ENCODE data around the gene IP6K1.
"Not testable (repeated sequence)": the region's sequence is repeated elsewhere in the genome, so short reads cannot be mapped to it uniquely, and the experiment has no call there.

The IP6K1 gene

DNA sequence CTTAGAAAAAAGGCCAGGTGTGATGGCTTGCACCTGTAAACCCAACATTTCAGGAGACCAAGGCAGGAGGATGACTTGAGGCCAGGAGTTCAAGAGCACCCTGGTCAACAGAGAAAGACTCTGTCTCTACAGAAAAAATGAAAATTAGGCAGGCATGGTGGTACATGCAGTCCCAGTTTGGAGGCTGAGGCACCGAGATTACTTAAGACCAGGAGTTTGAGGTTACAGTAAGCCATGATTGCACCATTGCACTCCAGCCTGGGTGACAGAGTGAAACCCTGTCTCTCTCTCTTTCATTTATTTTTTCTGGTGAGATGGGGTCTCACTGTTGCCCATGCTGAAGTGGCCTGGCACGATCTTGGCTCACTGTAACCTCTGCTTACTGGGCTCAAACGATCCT, 24.7 kb downstream of the IP6K1 start:
- no peak overlapping the region for H3K9ac ChIP-seq (ENCODE audit: low read depth, low read length)
- 0 out of 2 replicates have a peak, but pooled peaks cover 3% of the 10 kb centered on the region for H3K4me1 ChIP-seq (ENCODE audit: insufficient read depth, low read length)
- no peaks in the 10 kb centered on the region for H3K9me3 ChIP-seq (ENCODE audit: control insufficient read depth, insufficient read depth, low read length)
- no peaks in the 10 kb centered on the region for H3K36me3 ChIP-seq (ENCODE audit: insufficient read depth, low read length)

DNA sequence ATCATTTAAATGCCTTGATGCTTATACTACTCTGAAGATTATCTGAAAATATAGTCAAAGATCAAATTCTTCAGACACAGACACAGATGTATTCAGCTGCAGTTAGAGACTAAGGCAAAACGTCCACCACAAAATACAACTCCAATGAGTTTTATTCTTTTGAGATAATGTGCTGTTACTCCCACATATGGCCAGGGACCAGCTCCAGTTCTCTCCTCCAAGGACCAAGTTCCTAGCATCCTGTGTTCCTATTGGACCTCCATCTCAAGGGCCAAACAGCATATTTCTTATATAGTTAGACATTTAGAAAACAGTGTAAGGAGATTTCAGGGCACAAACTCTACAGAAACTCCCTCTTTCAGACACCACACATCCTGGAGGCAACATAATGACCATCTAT, 27.1 kb downstream of the IP6K1 start:
- Histone ChIP-seq H3K9me3 (ENCODE audit: control insufficient read depth, insufficient read depth, low read length) (no peaks in the 10 kb centered on the region), H3K4me1 (ENCODE audit: insufficient read depth, low read length) (0 out of 2 replicates have a peak, but pooled peaks cover 3% of the 10 kb centered on the region), H3K36me3 (ENCODE audit: insufficient read depth, low read length) (no peaks in the 10 kb centered on the region), H3K9ac (ENCODE audit: low read depth, low read length) (no peak overlapping the region)

DNA sequence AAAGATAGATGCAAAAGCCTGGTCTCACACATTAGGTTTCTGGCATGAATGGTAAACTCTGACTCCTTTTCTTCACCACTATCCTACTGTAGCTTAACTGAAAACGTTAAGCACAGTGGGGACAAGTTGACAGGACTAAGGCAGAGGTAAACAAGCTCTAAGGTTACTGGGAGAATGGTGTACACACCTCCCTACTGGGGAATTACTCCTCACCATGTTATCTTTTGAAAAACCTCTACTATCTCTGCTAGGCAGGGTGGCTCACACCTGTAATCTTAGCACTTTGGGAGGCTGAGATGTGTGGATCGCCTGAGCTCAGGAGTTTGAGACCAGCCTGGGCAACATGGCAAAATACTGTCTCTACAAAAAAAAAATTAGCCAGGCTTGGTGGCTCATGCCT, 29.1 kb downstream of the IP6K1 start:
- no peaks in the 10 kb centered on the region for H3K9me3 ChIP-seq (ENCODE audit: control insufficient read depth, insufficient read depth, low read length)
- H3K36me3 ChIP-seq (ENCODE audit: insufficient read depth, low read length) = no peaks in the 10 kb centered on the region
- H3K4me1 ChIP-seq (ENCODE audit: insufficient read depth, low read length) = 0 out of 2 replicates have a peak, but pooled peaks cover 3% of the 10 kb centered on the region
- no peak overlapping the region for H3K9ac ChIP-seq (ENCODE audit: low read depth, low read length)

DNA sequence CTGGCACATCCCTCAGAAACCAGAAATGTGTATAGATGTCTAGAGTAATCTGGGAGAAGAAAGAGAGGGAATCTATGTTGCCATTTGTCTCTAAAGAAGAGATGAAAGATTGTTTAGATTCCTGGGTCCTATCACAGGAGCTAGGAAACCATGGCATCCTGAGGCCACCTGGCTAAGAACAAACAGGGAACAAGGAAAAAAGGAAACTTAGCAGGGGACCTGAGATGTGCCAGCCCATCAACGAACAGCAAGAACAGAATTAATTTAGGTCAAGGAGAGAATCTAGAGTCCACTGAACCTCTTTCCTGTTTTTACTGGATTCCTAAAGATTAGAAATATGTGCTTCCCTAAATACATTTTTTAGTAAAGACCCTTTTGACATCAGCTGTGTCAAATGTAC, 30.3 kb downstream of the IP6K1 start:
- Histone ChIP-seq H3K36me3 (ENCODE audit: insufficient read depth, low read length) (no peaks in the 10 kb centered on the region), H3K9ac (ENCODE audit: low read depth, low read length) (no peak overlapping the region), H3K4me1 (ENCODE audit: insufficient read depth, low read length) (0 out of 2 replicates have a peak, but pooled peaks cover 3% of the 10 kb centered on the region), H3K9me3 (ENCODE audit: control insufficient read depth, insufficient read depth, low read length) (no peaks in the 10 kb centered on the region)

DNA sequence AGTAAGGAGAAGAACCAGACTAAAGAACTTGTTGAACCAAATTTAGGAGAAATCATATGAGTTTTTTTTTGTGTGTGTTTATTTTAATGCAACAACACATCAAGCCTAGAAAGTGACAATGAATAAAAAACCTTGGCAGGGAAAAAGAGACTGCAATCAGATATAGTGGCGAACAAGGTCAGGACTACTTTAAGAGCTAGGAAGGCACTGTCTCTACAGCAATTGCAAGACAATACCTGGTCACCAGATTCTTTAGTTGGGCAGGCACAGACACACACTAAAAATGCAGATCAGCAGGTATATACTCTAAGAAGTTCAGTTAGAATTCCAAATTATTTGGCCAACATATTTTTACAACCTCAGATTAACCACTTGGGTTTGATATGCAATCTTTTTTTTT, 31.8 kb downstream of the IP6K1 start:
- no peaks in the 10 kb centered on the region for H3K36me3 ChIP-seq (ENCODE audit: insufficient read depth, low read length)
- H3K4me1 ChIP-seq (ENCODE audit: insufficient read depth, low read length) = 0 out of 2 replicates have a peak, but pooled peaks cover 3% of the 10 kb centered on the region
- H3K9me3 ChIP-seq (ENCODE audit: control insufficient read depth, insufficient read depth, low read length) = no peaks in the 10 kb centered on the region
- H3K9ac ChIP-seq (ENCODE audit: low read depth, low read length) = no peak overlapping the region

DNA sequence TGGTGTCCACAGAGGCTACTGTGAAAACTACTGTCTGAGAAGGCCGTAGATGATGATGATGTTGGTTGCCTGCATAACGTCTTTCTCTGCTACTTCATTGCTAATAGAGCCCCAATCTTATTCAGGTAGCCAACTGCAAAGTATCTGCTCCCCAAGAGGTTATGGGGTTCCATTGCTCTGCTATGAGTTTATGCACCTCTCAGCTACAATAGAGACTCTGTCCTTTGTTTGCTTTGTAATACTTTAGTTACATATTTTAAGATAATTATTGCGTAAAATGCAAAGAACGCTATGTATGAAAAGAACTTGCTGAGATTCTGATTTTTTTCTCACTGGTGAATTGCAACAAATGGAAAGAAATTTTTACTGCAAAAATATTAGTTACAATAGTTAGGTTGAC, 34.8 kb downstream of the IP6K1 start:
- H3K36me3 ChIP-seq (ENCODE audit: insufficient read depth, low read length) = no peaks in the 10 kb centered on the region
- H3K9ac ChIP-seq (ENCODE audit: low read depth, low read length) = no peak overlapping the region
- peaks cover 8% of the 10 kb centered on the region; the same call in 1 of the 2 replicates for H3K4me1 ChIP-seq (ENCODE audit: insufficient read depth, low read length)
- H3K9me3 ChIP-seq (ENCODE audit: control insufficient read depth, insufficient read depth, low read length) = no peaks in the 10 kb centered on the region

DNA sequence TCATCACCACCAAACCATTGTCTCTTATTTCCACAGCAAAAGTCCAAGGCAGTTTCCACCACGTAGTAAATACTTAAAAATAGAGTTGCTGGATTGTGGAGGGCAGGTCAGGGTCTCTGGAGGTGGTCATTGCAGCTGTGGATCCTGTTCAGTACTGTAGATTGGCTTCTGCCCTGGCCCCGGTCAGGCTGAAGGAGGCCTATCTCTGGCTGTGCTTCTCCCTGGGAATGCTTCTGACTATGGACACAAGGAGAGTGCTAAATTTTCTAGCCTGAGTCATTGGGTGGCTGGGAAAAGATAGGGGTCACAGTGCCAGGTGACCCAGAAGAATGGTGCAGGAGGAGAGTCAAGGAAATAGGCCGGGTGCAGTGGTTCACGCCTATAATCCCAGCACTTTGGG, 36.3 kb downstream of the IP6K1 start:
- no peak overlapping the region for H3K9ac ChIP-seq (ENCODE audit: low read depth, low read length)
- no peaks in the 10 kb centered on the region for H3K9me3 ChIP-seq (ENCODE audit: control insufficient read depth, insufficient read depth, low read length)
- peaks cover 8% of the 10 kb centered on the region; the same call in 1 of the 2 replicates for H3K4me1 ChIP-seq (ENCODE audit: insufficient read depth, low read length)
- no peaks in the 10 kb centered on the region for H3K36me3 ChIP-seq (ENCODE audit: insufficient read depth, low read length)

DNA sequence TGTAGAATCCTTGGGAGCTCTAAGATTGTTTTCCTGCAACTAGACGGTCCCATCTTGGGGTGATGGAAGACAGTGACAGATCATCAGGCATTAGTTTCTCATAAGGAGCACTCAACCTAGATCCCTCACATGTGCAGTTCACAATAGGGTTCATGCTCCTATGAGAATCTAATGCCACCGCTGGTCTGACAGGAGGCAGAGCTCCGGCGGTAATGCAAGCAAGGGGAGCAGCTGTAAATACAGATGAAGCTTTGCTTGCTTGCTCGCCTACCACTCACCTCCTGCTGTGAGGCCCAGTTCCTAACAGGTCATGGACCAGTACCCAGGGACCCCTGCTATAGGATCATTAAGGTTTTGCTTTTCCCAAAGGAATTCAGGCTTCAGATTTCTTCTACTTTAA, 37.5 kb downstream of the IP6K1 start:
- not testable (repeated sequence) for H3K9me3 ChIP-seq (ENCODE audit: control insufficient read depth, insufficient read depth, low read length); H3K9ac ChIP-seq (ENCODE audit: low read depth, low read length); H3K4me1 ChIP-seq (ENCODE audit: insufficient read depth, low read length); H3K36me3 ChIP-seq (ENCODE audit: insufficient read depth, low read length)

DNA sequence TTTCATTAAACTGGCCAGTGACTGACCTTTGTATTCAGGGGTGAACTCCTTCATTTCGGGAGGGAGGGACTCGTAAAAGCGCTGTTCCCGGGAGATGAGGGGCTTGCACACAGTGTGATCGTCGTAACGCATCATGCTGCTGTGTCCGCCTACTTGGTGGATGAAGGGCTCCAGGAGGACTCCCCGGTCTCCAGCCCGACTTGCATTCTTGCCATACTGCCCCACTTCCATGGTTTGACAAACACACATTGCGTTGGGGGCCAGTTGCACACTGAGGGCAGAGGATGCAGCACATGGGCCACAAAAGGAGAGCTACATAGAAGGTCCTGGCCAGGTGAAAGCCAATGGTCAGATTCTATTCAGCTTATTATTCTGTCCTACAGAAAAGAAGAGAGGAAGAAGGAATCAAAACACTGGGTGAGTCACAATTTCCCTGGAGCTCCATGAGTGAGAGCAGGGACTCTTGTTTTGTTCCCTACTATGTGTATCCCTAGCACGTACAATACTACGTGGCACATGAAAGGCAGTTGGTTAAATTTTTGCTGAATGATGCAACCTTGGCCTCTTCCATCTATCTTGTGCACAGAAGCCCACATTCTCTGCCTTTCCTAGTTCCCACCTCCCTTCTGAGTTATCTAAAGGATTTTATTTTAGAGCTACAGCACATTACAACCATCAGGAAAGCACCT, 38.4 kb downstream of the IP6K1 start:
- Histone ChIP-seq H3K9ac (ENCODE audit: low read depth, low read length) (no peak overlapping the region), H3K36me3 (ENCODE audit: insufficient read depth, low read length) (no peaks in the 10 kb centered on the region), H3K9me3 (ENCODE audit: control insufficient read depth, insufficient read depth, low read length) (no peaks in the 10 kb centered on the region), H3K4me1 (ENCODE audit: insufficient read depth, low read length) (peaks cover 8% of the 10 kb centered on the region; the same call in 1 of the 2 replicates)

DNA sequence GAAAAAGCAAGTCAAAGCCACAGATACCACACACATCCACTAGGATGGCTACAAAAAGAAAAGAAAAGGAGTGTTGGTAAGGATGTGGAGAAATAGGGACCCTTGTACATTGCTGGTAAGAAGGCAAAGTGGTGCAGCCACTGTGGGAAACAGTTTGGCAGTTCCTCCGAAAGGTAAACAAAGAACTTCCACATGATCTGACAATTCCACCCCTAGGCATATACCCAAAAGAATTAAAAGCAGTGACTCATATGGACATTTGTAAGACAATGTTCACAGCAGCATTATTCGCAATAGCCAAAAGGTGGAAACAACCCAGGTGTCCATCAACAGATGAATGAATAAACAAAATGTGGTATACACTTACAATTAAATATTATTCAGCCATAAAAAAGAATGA, 40.4 kb downstream of the IP6K1 start:
- Histone ChIP-seq H3K36me3 (ENCODE audit: insufficient read depth, low read length) (no peaks in the 10 kb centered on the region), H3K9ac (ENCODE audit: low read depth, low read length) (no peak overlapping the region), H3K4me1 (ENCODE audit: insufficient read depth, low read length) (peaks cover 8% of the 10 kb centered on the region; the same call in 1 of the 2 replicates), H3K9me3 (ENCODE audit: control insufficient read depth, insufficient read depth, low read length) (no peaks in the 10 kb centered on the region)

DNA sequence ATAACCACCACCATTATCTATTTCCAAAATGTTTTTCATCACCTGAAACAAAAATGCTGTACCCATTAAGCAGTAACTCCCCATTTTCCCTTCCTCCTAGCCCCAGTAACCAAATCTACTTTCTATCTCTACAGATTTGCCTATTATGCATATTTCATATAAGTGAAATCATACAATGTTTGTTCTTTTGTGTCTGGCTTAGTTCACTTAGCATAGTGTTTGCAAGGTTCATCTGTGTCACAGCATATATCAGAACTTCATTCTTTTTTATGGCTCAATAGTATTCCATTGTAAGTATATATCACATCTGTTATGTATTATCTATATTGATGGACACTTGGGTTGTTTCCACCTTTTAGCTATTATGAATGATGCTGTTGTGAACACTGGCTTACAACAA, 45.9 kb downstream of the IP6K1 start:
- no peaks in the 10 kb centered on the region for H3K4me1 ChIP-seq (ENCODE audit: insufficient read depth, low read length)
- no peak overlapping the region for H3K9ac ChIP-seq (ENCODE audit: low read depth, low read length)
- no peaks in the 10 kb centered on the region for H3K9me3 ChIP-seq (ENCODE audit: control insufficient read depth, insufficient read depth, low read length)
- H3K36me3 ChIP-seq (ENCODE audit: insufficient read depth, low read length) = peaks cover 10% of the 10 kb centered on the region; the same call in 1 of the 2 replicates

DNA sequence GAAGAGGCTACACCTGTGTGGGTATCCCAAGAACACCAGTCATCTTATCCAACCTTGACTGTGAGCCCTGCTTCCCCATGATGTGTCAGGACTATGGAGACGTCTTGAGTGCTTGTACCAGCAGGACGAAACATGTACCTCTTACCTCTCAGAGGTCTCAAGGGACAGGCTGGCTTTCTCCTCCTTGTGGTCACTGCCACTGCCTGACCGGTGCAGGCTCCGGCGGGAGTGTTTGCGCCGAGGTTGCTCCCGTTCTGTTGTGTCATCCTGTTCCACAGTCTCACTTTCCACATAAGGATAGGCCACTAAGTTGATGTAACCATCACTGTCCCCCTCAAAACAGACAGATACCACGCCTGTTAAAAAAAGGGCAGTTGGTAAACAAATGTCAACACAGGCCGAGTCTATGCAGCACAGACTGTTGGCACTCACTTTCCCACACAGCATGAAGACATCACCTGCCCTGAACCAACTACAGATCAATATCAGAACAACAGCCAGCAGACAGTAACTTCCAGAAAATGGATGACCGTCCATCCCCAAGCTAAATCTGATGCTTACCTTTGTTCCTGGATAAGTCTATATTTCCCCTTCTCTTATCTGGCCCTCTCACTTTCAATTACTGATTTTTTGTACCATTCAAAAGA, 48.2 kb downstream of the IP6K1 start:
- peaks cover 19% of the 10 kb centered on the region for H3K36me3 ChIP-seq (ENCODE audit: insufficient read depth, low read length)
- H3K4me1 ChIP-seq (ENCODE audit: insufficient read depth, low read length) = no peaks in the 10 kb centered on the region
- H3K9ac ChIP-seq (ENCODE audit: low read depth, low read length) = no peak overlapping the region
- H3K9me3 ChIP-seq (ENCODE audit: control insufficient read depth, insufficient read depth, low read length) = no peaks in the 10 kb centered on the region

DNA sequence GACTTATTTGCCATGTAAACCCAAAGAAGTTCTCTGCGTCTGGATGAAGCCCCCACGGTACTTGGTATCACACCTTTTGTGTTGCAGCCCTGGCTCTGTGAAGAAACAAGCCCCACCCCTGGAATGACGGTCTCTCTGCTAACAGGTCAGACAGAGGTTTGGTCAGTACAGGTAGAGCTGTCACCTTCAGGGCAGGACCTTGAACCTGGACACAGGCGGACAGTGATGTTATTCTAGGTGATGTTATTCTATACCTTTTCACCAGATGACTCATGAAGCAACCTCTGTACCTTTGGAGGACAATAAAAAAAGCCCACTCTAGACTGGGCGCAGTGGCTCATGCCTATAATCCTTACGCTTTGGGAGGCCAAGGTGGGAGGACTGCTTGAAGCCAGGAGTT, 51.6 kb downstream of the IP6K1 start:
- H3K36me3 ChIP-seq (ENCODE audit: insufficient read depth, low read length) = peaks cover 30% of the 10 kb centered on the region

DNA sequence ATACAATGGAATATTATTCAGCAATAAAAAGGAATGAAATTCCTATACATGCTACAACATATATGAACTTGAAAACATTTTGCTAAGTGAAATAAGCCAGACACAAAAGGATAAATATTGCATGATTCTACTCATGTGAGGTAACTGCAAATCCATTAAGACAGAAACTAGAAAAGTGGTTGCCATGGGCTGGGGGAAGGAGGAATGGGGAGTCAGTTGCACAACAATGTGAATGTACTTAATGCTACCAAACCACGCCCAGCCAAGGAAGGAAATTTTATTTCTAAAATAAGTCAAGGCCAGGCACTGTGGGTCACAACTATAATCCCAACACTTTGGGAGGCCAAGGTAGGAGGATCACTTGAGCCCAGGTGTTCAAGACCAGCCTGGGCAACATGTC, 52.8 kb downstream of the IP6K1 start:
- H3K4me1 ChIP-seq (ENCODE audit: insufficient read depth, low read length) = no peaks in the 10 kb centered on the region
- no peak overlapping the region for H3K9ac ChIP-seq (ENCODE audit: low read depth, low read length)
- peaks cover 30% of the 10 kb centered on the region for H3K36me3 ChIP-seq (ENCODE audit: insufficient read depth, low read length)
- no peaks in the 10 kb centered on the region for H3K9me3 ChIP-seq (ENCODE audit: control insufficient read depth, insufficient read depth, low read length)

More for the DNA sequence above, 51.6 kb downstream of the IP6K1 start:
- Histone ChIP-seq H3K4me1 (ENCODE audit: insufficient read depth, low read length) (no peaks in the 10 kb centered on the region), H3K9ac (ENCODE audit: low read depth, low read length) (no peak overlapping the region), H3K9me3 (ENCODE audit: control insufficient read depth, insufficient read depth, low read length) (no peaks in the 10 kb centered on the region)

DNA sequence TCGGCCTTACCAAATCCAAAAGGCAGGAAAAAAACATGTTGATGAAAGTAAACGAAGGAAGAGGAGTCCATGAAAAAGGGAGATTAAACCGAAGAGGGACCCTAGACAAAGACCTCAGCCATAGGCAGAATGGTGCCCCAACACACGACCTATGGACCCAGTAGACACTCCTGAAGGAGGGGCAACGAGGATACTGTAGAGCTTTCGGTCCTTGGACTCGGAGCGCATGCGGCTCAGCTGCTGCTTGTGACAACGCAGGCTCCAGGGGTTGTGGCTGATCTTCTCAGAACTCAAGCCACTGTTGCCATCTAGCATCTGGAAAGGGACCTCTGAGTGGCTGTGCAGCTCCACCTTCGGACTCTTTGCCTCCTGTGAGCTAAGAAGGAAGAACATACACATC, 53.7 kb downstream of the IP6K1 start:
- H3K9me3 ChIP-seq (ENCODE audit: control insufficient read depth, insufficient read depth, low read length) = no peaks in the 10 kb centered on the region
- H3K36me3 ChIP-seq (ENCODE audit: insufficient read depth, low read length) = peaks cover 30% of the 10 kb centered on the region
- H3K4me1 ChIP-seq (ENCODE audit: insufficient read depth, low read length) = no peaks in the 10 kb centered on the region
- no peak overlapping the region for H3K9ac ChIP-seq (ENCODE audit: low read depth, low read length)
